SIG-M5 treated with dmso at 0.1 percent for 504 hours (cell line): ENCODE results near the gene SCTR.

Experiments
- DNase-seq: peaks from one replicate; lab custom pipeline; 2025; ENCODE audit not compliant: unreplicated experiment; lab: John Stamatoyannopoulos, UW

Gene SCTR

DNA sequence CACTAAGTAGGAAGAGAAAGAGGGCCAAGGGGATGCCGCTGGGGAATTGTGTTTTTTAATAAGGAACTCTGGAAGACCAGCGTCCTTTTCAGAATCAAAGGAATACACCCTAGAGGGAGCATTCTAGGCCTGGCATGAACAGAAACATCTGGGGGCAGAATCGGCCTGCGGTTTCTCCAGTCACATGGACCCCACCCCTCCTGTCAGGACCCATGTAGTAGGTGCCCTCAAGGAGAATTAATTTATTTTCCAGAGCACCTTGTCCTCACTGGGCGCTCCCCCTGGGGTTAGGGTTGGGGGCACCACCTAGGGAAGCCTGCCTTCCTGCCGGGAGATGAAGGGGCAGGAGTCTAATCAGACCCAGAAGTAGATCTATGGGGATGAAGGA lies 48.4 kb downstream of the SCTR start:
- DNase-seq: no peak

- no peak for DNase-seq
Observed at GRCh38 chr2:119475225-119475856, 48.9 kb downstream of the SCTR start.

GRCh38 chr2:119474371-119475224 lies 49.7 kb downstream of the SCTR start:
- DNase-seq: no peak

DNA sequence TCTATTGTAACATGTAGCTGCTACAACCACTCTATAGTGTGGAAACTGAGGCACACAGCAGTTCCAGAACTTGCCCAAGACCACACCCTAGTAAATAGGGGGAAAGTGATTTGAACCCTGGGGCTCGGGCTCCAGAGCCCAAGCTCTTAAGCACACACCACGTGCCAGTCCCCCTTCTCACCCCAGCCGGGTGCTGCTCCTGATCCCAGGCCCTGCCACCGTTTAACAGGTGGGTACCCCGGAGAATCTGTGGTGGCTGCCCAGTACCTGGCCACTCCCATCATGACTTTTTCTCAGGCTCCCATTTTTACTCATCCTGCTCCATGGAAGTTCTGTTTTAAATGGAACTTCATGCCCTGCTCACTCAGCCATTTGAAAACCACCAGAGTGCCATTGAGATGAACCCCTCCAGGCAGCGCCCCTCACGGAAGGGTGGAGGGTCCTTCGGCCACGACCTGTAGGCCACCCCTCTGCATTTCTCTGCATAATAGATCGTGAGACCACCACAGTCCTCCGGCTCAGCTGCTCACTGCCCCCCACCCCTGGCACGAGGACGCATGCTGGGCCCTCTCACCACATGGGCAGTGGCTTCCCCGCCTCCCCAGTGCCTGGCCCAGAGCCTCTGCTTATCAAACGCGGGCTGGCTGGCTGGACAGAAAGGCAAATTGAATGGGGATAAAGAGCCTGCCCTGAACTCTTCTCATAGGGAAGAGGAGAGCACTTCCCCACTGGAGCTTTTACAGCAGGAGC lies 50.5 kb downstream of the SCTR start:
- DNase-seq: no peak

GRCh38 chr2:119472749-119473148 lies 51.5 kb downstream of the SCTR start:
- no peak for DNase-seq

GRCh38 chr2:119469661-119470297 lies 54.5 kb downstream of the SCTR start:
- no peak for DNase-seq

- no peak for DNase-seq
Observed at GRCh38 chr2:119469131-119469530, 55.2 kb downstream of the SCTR start.

GRCh38 chr2:119468154-119468955 lies 55.9 kb downstream of the SCTR start:
- DNase-seq: no peak

GRCh38 chr2:119466373-119466772 lies 57.9 kb downstream of the SCTR start:
- DNase-seq: no peak

DNA sequence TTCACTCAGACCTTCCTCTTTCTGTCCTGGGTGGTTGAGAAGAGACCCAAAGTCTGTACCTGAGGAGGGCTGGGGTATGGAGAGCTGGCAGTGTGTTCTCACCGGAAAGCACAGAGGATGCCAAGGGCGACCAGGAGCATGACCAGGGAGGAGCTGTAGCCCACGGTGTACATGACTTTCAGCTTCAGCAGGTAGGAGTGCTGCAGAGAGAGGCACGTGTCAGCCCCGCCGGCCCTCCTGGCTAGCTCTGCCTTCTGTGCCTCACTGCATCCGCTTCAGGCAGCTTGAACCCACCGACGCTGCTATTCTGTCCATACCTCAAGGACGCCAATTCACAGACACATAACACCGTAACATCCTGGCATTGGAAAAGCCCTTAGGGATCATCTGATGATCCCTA lies 58.6 kb downstream of the SCTR start:
- DNase-seq: no peak

GRCh38 chr2:119464981-119465380 lies 59.3 kb downstream of the SCTR start:
- no peak for DNase-seq

GRCh38 chr2:119463990-119464389 lies 60.3 kb downstream of the SCTR start:
- DNase-seq: no peak

GRCh38 chr2:119463136-119463535 lies 61.1 kb downstream of the SCTR start:
- no peak for DNase-seq

- DNase-seq: no peak
Observed at GRCh38 chr2:119462574-119462973, 61.7 kb downstream of the SCTR start.

- DNase-seq: no peak
Observed at GRCh38 chr2:119461811-119462210, 62.5 kb downstream of the SCTR start.

DNA sequence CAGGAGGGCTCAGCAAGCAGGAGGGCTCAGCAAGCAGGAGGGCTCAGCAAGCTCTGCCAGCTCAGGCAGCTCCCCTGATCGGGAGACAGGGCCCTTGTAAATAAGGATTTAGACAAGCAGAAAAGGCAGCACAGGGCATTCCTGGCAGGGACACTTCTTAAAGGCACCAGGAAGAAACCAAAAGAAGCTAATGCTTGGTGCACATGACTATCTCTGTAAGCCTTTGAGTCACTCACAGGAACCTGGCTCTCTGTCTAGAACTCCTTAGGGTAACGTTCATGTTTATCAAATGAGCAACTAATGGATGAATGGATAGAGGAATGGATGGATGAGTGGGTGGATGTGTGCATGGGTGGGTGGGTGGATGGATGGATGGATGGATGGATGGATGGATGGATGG lies 64.2 kb downstream of the SCTR start:
- no peak for DNase-seq

DNA sequence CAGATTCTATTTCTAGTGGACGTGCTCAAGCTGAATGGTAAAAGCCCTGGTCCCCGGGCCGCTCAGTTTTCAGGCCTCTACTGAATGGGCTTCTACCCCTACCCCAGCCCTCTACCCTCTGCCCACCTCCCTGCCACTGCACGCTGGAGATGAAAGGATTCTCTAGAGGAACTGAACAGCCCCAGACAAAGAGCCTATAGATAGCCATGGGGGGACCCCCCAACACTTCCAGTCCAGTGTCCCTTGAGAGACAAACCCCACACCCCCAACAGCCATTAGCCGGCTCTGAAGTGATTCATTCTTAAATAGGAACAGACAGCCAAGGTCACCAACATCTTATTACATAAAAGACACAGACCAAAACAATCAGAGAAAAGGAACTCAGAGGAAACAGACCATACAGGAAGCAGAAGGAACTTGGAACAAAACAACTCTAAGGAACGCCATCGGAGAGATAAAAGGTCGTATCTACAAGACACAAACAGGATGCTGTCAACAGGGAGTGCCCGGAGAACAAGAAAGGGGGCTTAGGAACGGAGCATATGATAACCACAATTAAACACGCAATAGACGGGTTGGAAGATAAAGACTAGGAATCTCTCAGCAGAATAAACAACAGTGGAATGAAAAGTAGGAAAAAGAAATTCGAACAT lies 69.1 kb downstream of the SCTR start:
- no peak for DNase-seq

DNA sequence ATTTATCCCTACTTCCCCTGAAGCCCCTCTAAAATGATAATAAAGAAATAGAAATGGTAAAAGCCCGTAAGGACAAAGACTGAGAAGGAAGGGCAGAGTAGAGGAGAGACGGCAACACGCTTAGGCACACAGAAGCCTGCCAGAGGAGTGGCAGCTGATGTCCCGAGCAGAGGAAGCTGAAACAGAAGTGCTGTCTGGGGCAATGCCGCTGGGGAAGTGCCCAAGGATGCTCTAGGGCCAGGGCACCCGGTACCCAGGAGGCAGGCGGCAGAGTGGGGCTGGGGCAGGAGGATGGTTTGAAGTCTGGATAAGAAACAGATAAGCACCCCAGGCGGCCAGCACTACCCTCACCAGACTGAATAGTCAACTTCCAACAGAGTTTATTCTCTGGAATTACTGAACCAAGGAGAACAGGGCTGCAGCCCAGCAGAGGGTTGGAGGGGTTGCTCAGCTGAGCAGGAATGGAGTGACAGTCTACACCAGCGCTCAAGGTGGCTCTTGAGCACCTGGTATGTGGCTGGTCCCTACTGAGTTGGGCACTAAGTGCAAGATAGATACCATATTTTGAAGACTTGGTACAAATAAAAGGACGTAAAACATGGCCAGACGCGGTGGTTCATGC lies 70.2 kb downstream of the SCTR start:
- DNase-seq: no peak

DNA sequence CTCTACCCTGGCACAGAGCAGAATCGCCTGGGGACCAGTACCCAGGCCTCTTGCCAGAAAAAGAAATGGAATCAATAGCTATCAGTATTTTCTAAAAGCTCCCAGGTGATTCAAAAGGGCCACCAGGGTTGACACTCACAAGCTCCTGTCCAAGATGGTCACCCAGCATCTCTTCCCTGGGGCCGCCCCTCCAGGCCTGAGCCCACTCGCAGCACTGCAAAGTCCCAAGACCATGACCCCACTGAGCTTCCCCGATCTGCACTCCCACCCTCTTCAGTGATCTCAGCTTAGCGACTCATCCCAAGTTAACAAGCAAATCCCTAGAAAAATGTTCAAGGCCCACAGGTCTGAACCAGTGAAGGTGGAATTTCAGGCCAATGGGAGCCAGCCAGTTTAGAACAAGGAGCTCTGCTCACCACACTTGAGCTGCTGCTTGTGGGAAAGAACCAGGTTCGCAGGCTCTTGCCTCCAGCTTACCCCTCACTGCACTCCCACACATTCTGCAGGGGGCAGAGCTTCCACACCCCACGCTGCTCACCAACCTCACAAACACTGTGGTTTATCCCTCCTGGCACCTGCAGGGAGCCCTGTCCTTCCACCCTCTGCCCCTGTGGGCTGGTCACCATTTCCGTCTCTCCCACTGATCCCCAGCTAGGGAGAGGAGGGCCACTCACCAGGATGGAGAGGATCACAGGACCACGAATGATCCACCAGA lies 72.8 kb downstream of the SCTR start:
- no peak for DNase-seq
